ENCODE measurements around the gene PLEKHA7.

GRCh38 chr11:16776711-16777612, 237.3 kb downstream of the PLEKHA7 start:
- TF ChIP-seq, protein P1, sequence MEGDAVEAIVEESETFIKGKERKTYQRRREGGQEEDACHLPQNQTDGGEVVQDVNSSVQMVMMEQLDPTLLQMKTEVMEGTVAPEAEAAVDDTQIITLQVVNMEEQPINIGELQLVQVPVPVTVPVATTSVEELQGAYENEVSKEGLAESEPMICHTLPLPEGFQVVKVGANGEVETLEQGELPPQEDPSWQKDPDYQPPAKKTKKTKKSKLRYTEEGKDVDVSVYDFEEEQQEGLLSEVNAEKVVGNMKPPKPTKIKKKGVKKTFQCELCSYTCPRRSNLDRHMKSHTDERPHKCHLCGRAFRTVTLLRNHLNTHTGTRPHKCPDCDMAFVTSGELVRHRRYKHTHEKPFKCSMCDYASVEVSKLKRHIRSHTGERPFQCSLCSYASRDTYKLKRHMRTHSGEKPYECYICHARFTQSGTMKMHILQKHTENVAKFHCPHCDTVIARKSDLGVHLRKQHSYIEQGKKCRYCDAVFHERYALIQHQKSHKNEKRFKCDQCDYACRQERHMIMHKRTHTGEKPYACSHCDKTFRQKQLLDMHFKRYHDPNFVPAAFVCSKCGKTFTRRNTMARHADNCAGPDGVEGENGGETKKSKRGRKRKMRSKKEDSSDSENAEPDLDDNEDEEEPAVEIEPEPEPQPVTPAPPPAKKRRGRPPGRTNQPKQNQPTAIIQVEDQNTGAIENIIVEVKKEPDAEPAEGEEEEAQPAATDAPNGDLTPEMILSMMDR (conservative IDR thresholded peaks at IDR 0.05; ENCODE audit: low read depth, low read length): no peak
- no peak for TF ChIP-seq EZH2 (IDR thresholded peaks at IDR 0.05; ENCODE audit: borderline replicate concordance, low read depth, low read length, poor library complexity, severe bottlenecking)
